ENCODE data around the gene ADCYAP1. TPM values are rescaled to one million over a fixed set of nuclear protein-coding genes. Genes with fewer than 3 reads are reported as not detected.
A peak's percentile ranks its signal among the peaks of the same experiment; 100 is the strongest.
"Not testable (repeated sequence)": the region's sequence is repeated elsewhere in the genome, so short reads cannot be mapped to it uniquely, and the experiment has no call there.

Gene ADCYAP1
- total RNA-seq = not detected

DNA sequence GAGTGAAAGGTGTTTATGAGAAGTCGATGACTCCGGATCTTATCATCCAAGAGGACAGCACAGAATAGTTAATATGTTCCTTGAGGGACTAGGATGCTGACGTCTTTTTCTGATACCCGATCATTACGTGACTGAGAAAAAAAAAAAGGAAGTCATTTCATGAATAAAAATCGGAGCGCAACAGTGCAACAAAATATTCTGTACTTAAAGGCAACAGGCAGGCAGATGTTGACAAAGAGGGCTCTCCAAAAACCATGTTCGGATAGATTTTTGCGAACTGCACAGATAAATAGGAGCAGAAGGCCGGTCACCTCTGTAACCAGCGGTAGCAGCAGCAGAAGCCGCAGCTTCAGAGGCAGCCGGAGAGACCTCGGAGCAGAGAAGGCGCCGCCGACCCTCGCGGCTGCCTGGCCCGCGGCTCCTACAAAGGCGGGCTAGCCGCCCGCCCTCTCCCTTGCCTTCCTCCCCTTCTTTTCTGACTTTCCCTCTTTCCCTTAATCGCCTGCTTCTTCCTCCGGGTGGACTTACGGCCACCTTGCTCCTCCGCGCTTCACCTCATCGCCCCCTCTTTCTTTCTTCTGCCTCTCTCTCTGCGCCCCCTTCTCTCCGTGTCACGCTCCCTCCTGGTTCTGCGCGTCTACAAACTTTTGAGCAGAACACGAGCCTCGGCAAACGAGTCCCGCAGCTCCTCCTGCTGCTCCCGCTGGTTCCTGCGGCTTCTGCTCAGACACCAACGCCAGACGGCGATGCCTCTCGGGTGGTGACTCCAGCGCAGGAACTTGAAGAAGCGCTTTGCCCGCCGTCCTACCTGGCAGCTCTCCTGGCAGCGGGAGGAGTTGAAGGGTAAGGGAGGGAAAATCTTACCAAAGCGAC is at the start of gene ADCYAP1:
Gene ADCYAP1 (plus strand): TSS at position 654 of the 873 bp plus-strand sequence. CDS start 516 bp downstream, outside the sequence.
- intact Hi-C loops (cut with micrococcal nuclease) = loop anchor here (5.0 kb wide), 1 partner anchor 58 kb away; no protein-coding TSS in a partner anchor
- Mint-ChIP-seq H3K9me3 (peaks cover 1% of the 10 kb centered on the region), H3K27ac (no peak within 1 kb of the TSS), H3K27me3 (ENCODE audit: low read depth) (peaks cover 72% of the 10 kb centered on the region), H3K4me1 (ENCODE audit: low read depth) (peaks cover 29% of the 10 kb centered on the region), H3K4me3 (no peak within 1 kb of the TSS), H3K36me3 (ENCODE audit: low read depth) (no peaks in the 10 kb centered on the region)
- CTCF ChIA-PET = no interaction called here
- no peak for DNase-seq

DNA sequence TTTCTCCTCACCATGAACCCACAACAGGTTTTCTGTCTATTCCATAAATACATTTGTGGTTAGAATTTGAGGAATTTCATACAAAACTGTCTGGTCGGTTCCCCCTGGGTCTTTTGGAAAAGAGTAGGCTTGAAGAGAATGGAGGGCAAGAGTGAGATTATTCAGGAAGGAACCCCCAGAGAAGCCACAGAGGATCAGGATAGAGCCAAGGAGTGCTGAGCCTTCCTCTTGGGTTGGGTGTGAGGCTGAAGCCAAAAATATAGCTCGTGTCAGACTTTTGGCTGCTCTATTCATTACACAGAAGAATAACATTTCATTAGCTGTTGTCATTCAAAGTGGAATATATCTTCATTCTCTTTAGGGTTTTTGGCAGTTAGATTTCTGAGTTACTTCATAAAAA is 46.7 kb upstream of the ADCYAP1 start:
- H3K9me3 Mint-ChIP-seq = no peaks in the 10 kb centered on the region
- no peak overlapping the region for H3K27ac Mint-ChIP-seq
- peaks cover 3% of the 10 kb centered on the region for H3K27me3 Mint-ChIP-seq (ENCODE audit: low read depth)
- no peak overlapping the region for H3K4me3 Mint-ChIP-seq
- H3K36me3 Mint-ChIP-seq (ENCODE audit: low read depth) = no peaks in the 10 kb centered on the region
- no peaks in the 10 kb centered on the region for H3K4me1 Mint-ChIP-seq (ENCODE audit: low read depth)
- CTCF ChIA-PET = no interaction called here
- intact Hi-C loops (cut with micrococcal nuclease) = no loop called here
- DNase-seq = no peak

DNA sequence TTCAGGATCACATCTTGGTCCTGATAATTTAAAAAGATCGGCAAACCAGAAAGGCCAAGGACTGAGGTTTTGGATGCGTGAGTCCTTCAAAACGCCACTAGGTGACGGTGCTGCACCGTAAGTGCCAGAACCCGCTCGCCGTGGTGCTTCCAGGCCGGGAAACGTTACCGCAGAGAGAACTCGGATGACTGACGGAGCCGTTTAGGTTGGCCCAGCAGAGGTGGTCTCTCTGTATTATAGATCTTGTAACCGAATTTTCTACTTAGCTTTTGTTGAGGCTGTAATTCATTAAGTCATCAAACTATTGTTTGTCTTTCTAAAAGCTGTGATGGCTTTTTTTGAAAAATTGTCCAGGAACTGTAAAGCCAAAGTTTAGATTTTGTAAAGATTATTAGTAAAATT is 39.8 kb upstream of the ADCYAP1 start:
- no peak overlapping the region for H3K27ac Mint-ChIP-seq
- H3K9me3 Mint-ChIP-seq = no peaks in the 10 kb centered on the region
- peaks cover 9% of the 10 kb centered on the region for H3K27me3 Mint-ChIP-seq (ENCODE audit: low read depth)
- CTCF ChIA-PET = interaction anchor here (0.6 to 1.7 kb wide), 12 partner anchors 9 to 1359 kb away, joined by 3 to 7 read pairs (median 4); no protein-coding TSS in a partner anchor
- H3K4me1 Mint-ChIP-seq (ENCODE audit: low read depth) = peaks cover 2% of the 10 kb centered on the region
- H3K4me3 Mint-ChIP-seq = no peak overlapping the region
- intact Hi-C loops (cut with micrococcal nuclease) = loop anchor here (1.0 to 5.0 kb wide), 4 partner anchors 96 to 1678 kb away; no protein-coding TSS in a partner anchor
- DNase-seq = peak; percentile 79
- H3K36me3 Mint-ChIP-seq (ENCODE audit: low read depth) = no peaks in the 10 kb centered on the region

DNA sequence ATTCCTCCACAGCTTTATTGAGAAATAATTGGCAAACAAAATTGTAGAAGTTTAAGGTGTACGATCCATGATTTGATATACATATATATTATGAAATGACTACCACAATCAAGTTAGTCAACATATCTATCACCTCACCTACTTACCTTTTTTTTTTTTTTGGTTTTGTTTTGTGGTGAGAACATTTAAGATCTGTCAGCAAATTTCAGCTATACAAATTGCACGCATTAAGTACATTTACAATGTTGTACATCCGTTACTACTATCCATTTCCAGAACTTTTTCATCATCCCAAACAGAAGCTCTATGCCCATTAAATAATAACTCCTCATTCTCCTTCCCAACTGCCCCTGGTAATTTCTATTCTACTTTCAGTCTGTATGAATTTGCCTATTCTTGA is 37.4 kb upstream of the ADCYAP1 start:
- CTCF ChIA-PET = interaction anchor here (0.7 to 0.8 kb wide), 3 partner anchors 11 to 677 kb away, joined by 4 to 6 read pairs (median 4); no protein-coding TSS in a partner anchor
- Mint-ChIP-seq H3K9me3 (peaks cover 1% of the 10 kb centered on the region), H3K4me3 (no peak overlapping the region), H3K27me3 (ENCODE audit: low read depth) (peaks cover 11% of the 10 kb centered on the region), H3K36me3 (ENCODE audit: low read depth) (no peaks in the 10 kb centered on the region), H3K4me1 (ENCODE audit: low read depth) (peaks cover 2% of the 10 kb centered on the region), H3K27ac (no peak overlapping the region)
- no peak for DNase-seq
- intact Hi-C loops (cut with micrococcal nuclease) = no loop called here

DNA sequence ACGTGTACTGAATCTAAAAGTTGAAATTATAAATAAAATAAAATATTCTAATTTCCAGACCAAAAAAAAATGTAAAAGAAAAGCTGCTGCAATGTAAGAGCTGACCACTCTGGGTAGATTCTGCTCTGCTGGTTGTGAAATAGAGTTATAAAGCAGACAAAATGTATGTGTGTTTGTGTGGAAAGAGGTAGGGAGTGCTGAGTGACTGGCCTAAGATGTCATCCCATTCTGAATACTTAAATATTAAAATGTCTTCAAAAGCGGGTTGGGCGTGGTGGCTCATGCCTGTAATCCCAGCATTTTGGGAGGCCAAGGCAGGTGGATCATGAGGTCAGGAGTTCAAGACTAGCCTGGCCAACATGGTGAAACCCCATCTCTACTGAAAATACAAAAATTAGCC is 31.2 kb upstream of the ADCYAP1 start:
- intact Hi-C loops (cut with micrococcal nuclease); DNase-seq; H3K36me3 Mint-ChIP-seq (ENCODE audit: low read depth); H3K27ac Mint-ChIP-seq; H3K9me3 Mint-ChIP-seq; H3K4me3 Mint-ChIP-seq; H3K27me3 Mint-ChIP-seq (ENCODE audit: low read depth): not testable (repeated sequence)
- CTCF ChIA-PET = interaction anchor here (0.9 to 1.6 kb wide), 4 partner anchors 8 to 34 kb away, joined by 3 to 7 read pairs (median 4); no protein-coding TSS in a partner anchor
- peaks cover 13% of the 10 kb centered on the region for H3K4me1 Mint-ChIP-seq (ENCODE audit: low read depth)

DNA sequence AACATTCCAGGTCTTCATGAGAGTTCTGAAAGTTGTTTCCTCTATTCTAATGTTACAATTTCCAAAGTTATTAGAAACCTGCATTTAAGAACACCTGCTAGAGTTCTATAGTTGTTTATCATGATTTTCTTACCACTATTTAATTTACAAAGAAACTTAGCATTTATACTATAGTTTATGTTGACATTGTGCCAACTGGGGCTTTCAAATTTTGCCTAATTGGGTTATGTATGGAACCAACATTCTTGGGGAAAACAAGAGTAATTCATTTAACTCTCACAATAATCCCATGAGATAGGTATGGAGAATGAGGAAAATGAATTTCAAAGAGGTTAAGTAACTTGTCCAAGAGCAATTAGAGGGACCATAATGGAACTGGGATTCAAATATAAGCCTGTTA is 28.8 kb upstream of the ADCYAP1 start:
- peaks cover 13% of the 10 kb centered on the region for H3K4me1 Mint-ChIP-seq (ENCODE audit: low read depth)
- intact Hi-C loops (cut with micrococcal nuclease) = no loop called here
- peaks cover 2% of the 10 kb centered on the region for H3K36me3 Mint-ChIP-seq (ENCODE audit: low read depth)

DNA sequence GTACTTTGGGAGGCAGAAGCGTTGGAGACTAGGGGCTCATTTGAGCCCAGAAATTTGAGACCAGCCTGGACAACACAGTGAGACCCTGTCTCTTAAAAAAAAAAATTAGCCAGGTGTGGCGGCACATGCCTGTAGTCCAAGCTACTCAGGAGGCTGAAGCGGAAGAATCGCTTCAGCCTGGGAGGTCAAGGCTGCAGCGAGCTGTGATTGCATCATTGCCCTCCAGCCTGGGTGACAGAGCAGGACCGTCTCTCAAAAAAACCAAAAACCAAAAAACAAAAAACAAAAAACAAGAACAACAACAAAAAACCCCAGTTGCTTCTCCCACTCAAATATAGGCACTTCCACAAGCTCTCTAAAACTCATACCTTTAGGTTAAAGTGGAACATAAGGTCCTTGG is 27.4 kb upstream of the ADCYAP1 start:
- intact Hi-C loops (cut with micrococcal nuclease) = no loop called here
- Mint-ChIP-seq H3K27me3 (ENCODE audit: low read depth) (peaks cover 2% of the 10 kb centered on the region), H3K27ac (no peak overlapping the region), H3K4me1 (ENCODE audit: low read depth) (peaks cover 13% of the 10 kb centered on the region), H3K36me3 (ENCODE audit: low read depth) (peaks cover 2% of the 10 kb centered on the region), H3K9me3 (peaks cover 9% of the 10 kb centered on the region), H3K4me3 (no peak overlapping the region)
- CTCF ChIA-PET = no interaction called here
- DNase-seq = no peak

More for the DNA sequence above, 28.8 kb upstream of the ADCYAP1 start:
- Mint-ChIP-seq H3K9me3 (peaks cover 10% of the 10 kb centered on the region), H3K4me3 (no peak overlapping the region), H3K27me3 (ENCODE audit: low read depth) (peaks cover 2% of the 10 kb centered on the region), H3K27ac (no peak overlapping the region)
- CTCF ChIA-PET = no interaction called here
- DNase-seq = no peak

DNA sequence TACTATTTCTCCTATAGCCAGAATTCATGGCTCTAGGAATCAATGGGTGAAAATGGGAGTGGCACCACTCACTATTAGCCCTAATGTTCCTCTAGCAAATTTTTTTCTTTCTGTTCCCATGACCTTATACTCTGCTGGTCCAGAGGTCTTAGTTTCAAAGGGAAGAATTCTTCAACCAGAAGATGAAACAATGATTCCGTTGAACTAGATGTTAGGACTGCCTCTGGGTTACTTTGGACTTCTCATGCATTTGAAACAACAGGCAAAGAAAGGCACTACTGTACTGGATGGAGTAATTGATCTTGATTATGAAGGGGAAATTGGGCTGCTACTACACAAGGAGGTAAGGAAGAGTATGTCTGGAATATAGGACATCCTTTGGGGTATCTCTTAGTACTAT is 18.6 kb upstream of the ADCYAP1 start:
- Mint-ChIP-seq H3K4me1 (ENCODE audit: low read depth) (no peaks in the 10 kb centered on the region), H3K9me3 (no peaks in the 10 kb centered on the region), H3K27me3 (ENCODE audit: low read depth) (peaks cover 14% of the 10 kb centered on the region), H3K36me3 (ENCODE audit: low read depth) (no peaks in the 10 kb centered on the region), H3K4me3 (no peak overlapping the region), H3K27ac (no peak overlapping the region)
- intact Hi-C loops (cut with micrococcal nuclease) = no loop called here
- DNase-seq = no peak
- CTCF ChIA-PET = no interaction called here

DNA sequence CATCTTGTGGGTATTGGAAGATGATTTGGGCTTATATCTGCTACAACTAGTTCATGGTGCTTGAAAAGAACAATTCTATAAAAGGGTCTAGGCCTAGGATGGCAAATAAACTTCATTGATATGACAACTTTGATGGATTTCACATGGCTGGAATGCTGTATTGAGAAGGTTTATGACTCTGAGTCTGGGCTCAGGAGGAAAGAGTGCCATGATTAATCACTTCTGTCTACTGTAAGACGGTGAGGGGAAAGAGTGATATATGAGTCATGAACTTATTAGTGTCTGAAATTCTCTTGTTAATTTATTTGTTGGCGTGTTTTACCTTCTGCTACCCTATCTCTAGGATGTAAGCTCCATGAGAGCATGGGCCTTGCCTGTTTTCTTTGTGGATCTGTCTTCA is 17.0 kb upstream of the ADCYAP1 start:
- intact Hi-C loops (cut with micrococcal nuclease) = no loop called here
- H3K9me3 Mint-ChIP-seq = no peaks in the 10 kb centered on the region
- CTCF ChIA-PET = interaction anchor here (0.8 kb wide), 1 partner anchor 23 kb away, joined by 3 read pairs; no protein-coding TSS in a partner anchor
- no peak overlapping the region for H3K4me3 Mint-ChIP-seq
- H3K27me3 Mint-ChIP-seq (ENCODE audit: low read depth) = peaks cover 22% of the 10 kb centered on the region
- no peak for DNase-seq
- H3K4me1 Mint-ChIP-seq (ENCODE audit: low read depth) = no peaks in the 10 kb centered on the region
- H3K27ac Mint-ChIP-seq = no peak overlapping the region
- no peaks in the 10 kb centered on the region for H3K36me3 Mint-ChIP-seq (ENCODE audit: low read depth)

DNA sequence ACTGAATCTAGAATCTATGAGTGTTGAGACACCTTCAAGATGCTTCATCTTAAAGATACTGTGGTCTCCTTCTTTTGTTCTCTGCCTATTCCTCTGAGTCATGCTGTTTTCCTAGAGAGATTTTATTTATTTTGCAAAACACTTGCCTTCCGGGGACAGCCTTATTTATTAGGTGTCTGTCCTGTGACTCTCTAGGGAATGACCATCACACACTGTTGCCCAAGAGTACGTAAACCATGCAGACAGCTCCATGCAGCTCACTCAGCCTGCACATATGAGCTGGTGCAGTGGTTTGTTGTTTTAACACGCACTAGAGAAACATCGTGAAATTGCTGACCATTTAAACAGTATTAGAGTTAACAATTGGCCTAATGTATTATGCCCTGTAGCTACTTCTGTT is 12.4 kb upstream of the ADCYAP1 start:
- no peak overlapping the region for H3K27ac Mint-ChIP-seq
- H3K4me3 Mint-ChIP-seq = no peak overlapping the region
- peaks cover 14% of the 10 kb centered on the region for H3K27me3 Mint-ChIP-seq (ENCODE audit: low read depth)
- H3K36me3 Mint-ChIP-seq (ENCODE audit: low read depth) = no peaks in the 10 kb centered on the region
- no peak for DNase-seq
- intact Hi-C loops (cut with micrococcal nuclease) = no loop called here
- H3K4me1 Mint-ChIP-seq (ENCODE audit: low read depth) = no peaks in the 10 kb centered on the region
- no peaks in the 10 kb centered on the region for H3K9me3 Mint-ChIP-seq
- CTCF ChIA-PET = no interaction called here

DNA sequence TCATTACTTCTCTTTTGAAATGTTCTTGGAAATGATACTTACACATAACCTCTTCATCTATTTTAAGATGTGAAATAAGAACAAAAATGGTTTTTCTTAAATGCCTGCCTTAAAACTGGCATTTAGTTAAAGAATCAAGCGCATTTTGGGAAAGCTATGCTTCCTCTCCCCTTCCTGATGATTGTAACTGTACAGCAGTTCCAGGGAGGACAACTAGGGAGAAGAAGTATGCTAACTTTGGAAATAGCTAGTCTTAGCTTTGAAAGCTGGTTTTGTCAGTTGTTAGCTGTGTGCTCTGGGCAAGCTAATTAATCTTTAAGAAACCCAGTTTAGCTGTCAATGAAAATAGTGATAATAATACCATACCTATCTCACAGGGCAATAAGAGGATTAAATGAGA is 8.4 kb upstream of the ADCYAP1 start:
- Mint-ChIP-seq H3K27me3 (ENCODE audit: low read depth) (peaks cover 29% of the 10 kb centered on the region), H3K9me3 (no peaks in the 10 kb centered on the region), H3K4me1 (ENCODE audit: low read depth) (no peaks in the 10 kb centered on the region), H3K36me3 (ENCODE audit: low read depth) (no peaks in the 10 kb centered on the region), H3K27ac (no peak overlapping the region), H3K4me3 (no peak overlapping the region)
- CTCF ChIA-PET = no interaction called here
- intact Hi-C loops (cut with micrococcal nuclease) = no loop called here
- no peak for DNase-seq

DNA sequence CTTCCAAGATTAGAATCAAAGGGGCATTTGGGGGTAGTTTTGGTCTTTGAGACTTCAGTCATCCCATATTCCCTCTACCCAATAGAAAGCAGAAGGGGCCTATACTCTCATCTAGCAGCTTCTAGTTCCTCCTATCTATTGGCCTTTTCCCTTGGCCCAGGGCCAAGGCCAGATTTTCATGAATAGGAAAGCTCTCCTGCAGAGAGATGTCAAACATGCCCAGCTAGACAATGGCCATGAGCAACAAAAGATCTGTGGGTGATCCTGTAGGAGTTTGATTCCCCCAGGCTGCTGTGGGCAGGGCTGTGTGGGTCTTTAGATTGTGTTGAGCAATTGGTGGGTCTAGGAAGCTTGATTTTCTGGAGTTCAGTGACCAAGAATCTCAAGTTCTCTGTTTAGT is 2.9 kb upstream of the ADCYAP1 start:
- peaks cover 62% of the 10 kb centered on the region for H3K27me3 Mint-ChIP-seq (ENCODE audit: low read depth)
- intact Hi-C loops (cut with micrococcal nuclease) = no loop called here
- H3K9me3 Mint-ChIP-seq = peaks cover 1% of the 10 kb centered on the region
- no peak for DNase-seq
- H3K36me3 Mint-ChIP-seq (ENCODE audit: low read depth) = no peaks in the 10 kb centered on the region
- H3K27ac Mint-ChIP-seq = no peak overlapping the region
- H3K4me1 Mint-ChIP-seq (ENCODE audit: low read depth) = peaks cover 17% of the 10 kb centered on the region
- no peak overlapping the region for H3K4me3 Mint-ChIP-seq
- CTCF ChIA-PET = interaction anchor here (1.2 to 1.4 kb wide), 2 partner anchors 32 to 60 kb away, joined by 3 read pairs; no protein-coding TSS in a partner anchor

DNA sequence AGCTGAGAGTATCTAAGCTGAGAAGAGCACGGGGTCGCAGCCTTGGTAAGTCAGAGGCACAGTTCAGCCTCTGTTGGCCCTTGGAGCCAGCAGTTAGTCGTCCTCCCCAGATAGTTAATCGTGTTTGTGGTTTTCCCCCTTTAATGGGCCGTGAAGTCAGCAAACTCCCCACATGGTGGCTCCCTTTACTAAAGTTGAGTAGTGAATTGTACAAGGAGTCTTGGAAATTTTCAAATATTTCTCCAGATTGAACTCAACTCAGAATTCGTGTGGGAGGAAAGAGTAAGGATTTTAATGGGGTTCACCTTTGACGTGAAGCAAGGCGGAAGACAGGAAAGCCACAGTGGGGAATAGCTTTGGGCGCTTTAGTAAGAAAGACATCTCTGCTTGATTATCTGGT is 2.4 kb upstream of the ADCYAP1 start:
- intact Hi-C loops (cut with micrococcal nuclease) = no loop called here
- CTCF ChIA-PET = interaction anchor here (1.2 to 1.4 kb wide), 2 partner anchors 31 to 59 kb away, joined by 3 read pairs; no protein-coding TSS in a partner anchor

More for the DNA sequence above, 2.4 kb upstream of the ADCYAP1 start:
- peaks cover 1% of the 10 kb centered on the region for H3K9me3 Mint-ChIP-seq
- H3K27ac Mint-ChIP-seq = no peak overlapping the region
- peaks cover 64% of the 10 kb centered on the region for H3K27me3 Mint-ChIP-seq (ENCODE audit: low read depth)
- peaks cover 18% of the 10 kb centered on the region for H3K4me1 Mint-ChIP-seq (ENCODE audit: low read depth)
- no peak overlapping the region for H3K4me3 Mint-ChIP-seq
- no peak for DNase-seq
- no peaks in the 10 kb centered on the region for H3K36me3 Mint-ChIP-seq (ENCODE audit: low read depth)

Data from activated naive CD4-positive, alpha-beta T cell treated with anti-CD3 and anti-CD28 coated beads for 36 hours (primary cell).